ENCODE results near the gene CEP112.
A peak's percentile ranks its signal among the peaks of the same experiment; 100 is the strongest.

CEP112 gene

GRCh38 chr17:65604070-65604469, 587.9 kb downstream of the CEP112 start:
- no peak overlapping the region for H3K4me3 ChIP-seq (ENCODE audit: low read depth, low read length)
- DNase-seq (ENCODE audit: low read depth), result peak; percentile 14
- TF ChIP-seq MYC (IDR thresholded peaks at IDR 0.05; ENCODE audit: low read depth, low read length), result no peak
- no peak for TF ChIP-seq MAX (IDR thresholded peaks at IDR 0.05; ENCODE audit: low read depth, low read length)
- TF ChIP-seq POLR2A (IDR thresholded peaks at IDR 0.05; ENCODE audit: extremely low read depth, insufficient read length), result no peak
- TF ChIP-seq CTCF (IDR thresholded peaks at IDR 0.05; ENCODE audit: low read depth, low read length), result no peak

- DNase-seq (ENCODE audit: low read depth), result no peak
- no peak for TF ChIP-seq MAX (IDR thresholded peaks at IDR 0.05; ENCODE audit: low read depth, low read length)
- no peak for TF ChIP-seq POLR2A (IDR thresholded peaks at IDR 0.05; ENCODE audit: extremely low read depth, insufficient read length)
- no peak for TF ChIP-seq MYC (IDR thresholded peaks at IDR 0.05; ENCODE audit: low read depth, low read length)
- no peak for TF ChIP-seq CTCF (IDR thresholded peaks at IDR 0.05; ENCODE audit: low read depth, low read length)
- H3K4me3 ChIP-seq (ENCODE audit: low read depth, low read length), result no peak overlapping the region
Measured at GRCh38 chr17:65601881-65602280, 590.1 kb downstream of the CEP112 start.

GRCh38 chr17:65601145-65601544, 590.8 kb downstream of the CEP112 start:
- no peak for DNase-seq (ENCODE audit: low read depth)
- TF ChIP-seq CTCF (IDR thresholded peaks at IDR 0.05; ENCODE audit: low read depth, low read length) (no peak), POLR2A (IDR thresholded peaks at IDR 0.05; ENCODE audit: extremely low read depth, insufficient read length) (no peak), MYC (IDR thresholded peaks at IDR 0.05; ENCODE audit: low read depth, low read length) (no peak), MAX (IDR thresholded peaks at IDR 0.05; ENCODE audit: low read depth, low read length) (no peak)
- no peak overlapping the region for H3K4me3 ChIP-seq (ENCODE audit: low read depth, low read length)

GRCh38 chr17:65600518-65600917, 591.4 kb downstream of the CEP112 start:
- DNase-seq (ENCODE audit: low read depth), result no peak
- H3K4me3 ChIP-seq (ENCODE audit: low read depth, low read length), result no peak overlapping the region
- TF ChIP-seq CTCF (IDR thresholded peaks at IDR 0.05; ENCODE audit: low read depth, low read length) (no peak), POLR2A (IDR thresholded peaks at IDR 0.05; ENCODE audit: extremely low read depth, insufficient read length) (no peak), MAX (IDR thresholded peaks at IDR 0.05; ENCODE audit: low read depth, low read length) (no peak), MYC (IDR thresholded peaks at IDR 0.05; ENCODE audit: low read depth, low read length) (no peak)

- TF ChIP-seq MAX (IDR thresholded peaks at IDR 0.05; ENCODE audit: low read depth, low read length) (no peak), CTCF (IDR thresholded peaks at IDR 0.05; ENCODE audit: low read depth, low read length) (no peak), POLR2A (IDR thresholded peaks at IDR 0.05; ENCODE audit: extremely low read depth, insufficient read length) (no peak), MYC (IDR thresholded peaks at IDR 0.05; ENCODE audit: low read depth, low read length) (no peak)
- no peak for DNase-seq (ENCODE audit: low read depth)
- H3K4me3 ChIP-seq (ENCODE audit: low read depth, low read length), result no peak overlapping the region
Measured at GRCh38 chr17:65599650-65600049, 592.3 kb downstream of the CEP112 start.

- H3K4me3 ChIP-seq (ENCODE audit: low read depth, low read length), result no peak overlapping the region
- DNase-seq (ENCODE audit: low read depth), result no peak
- no peak for TF ChIP-seq POLR2A (IDR thresholded peaks at IDR 0.05; ENCODE audit: extremely low read depth, insufficient read length)
- TF ChIP-seq MAX (IDR thresholded peaks at IDR 0.05; ENCODE audit: low read depth, low read length), result no peak
- no peak for TF ChIP-seq CTCF (IDR thresholded peaks at IDR 0.05; ENCODE audit: low read depth, low read length)
- TF ChIP-seq MYC (IDR thresholded peaks at IDR 0.05; ENCODE audit: low read depth, low read length), result no peak
Measured at GRCh38 chr17:65598746-65599145, 593.2 kb downstream of the CEP112 start.

All from NB4 (cell line).